ENCODE measurements around the gene KLRC4.
"Not testable (repeated sequence)": the region's sequence is repeated elsewhere in the genome, so short reads cannot be mapped to it uniquely, and the experiment has no call there.

KLRC4 gene, protein sequence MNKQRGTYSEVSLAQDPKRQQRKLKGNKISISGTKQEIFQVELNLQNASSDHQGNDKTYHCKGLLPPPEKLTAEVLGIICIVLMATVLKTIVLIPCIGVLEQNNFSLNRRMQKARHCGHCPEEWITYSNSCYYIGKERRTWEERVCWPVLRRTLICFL
- 0 to 0.77 (median 0) reads per million in 3 donors for total RNA-seq

DNA sequence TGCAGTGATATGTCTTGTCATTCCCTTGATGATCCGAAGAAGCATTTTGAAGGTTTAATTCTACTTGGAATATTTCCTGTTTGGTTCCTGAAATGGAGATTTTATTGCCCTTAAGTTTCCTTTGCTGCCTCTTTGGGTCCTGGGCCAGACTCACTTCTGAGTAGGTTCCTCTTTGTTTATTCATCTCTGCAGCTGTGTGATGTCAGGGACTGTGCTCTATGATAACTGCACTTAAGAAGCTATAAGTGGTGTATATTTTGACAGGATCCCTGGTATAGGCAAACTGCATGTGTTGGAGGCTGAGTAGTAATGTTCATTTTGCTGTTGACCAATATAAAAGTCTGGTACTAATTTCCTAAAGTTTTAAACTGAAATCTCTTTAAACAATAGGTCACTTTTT is at the start of gene KLRC4:
Gene KLRC4, minus strand, starts transcription at position 366 of the 400 bp plus-strand sequence. Its CDS starts 182 bp downstream, at position 184.
- no peaks in the 10 kb centered on the region for H3K4me1 ChIP-seq (ENCODE audit: control insufficient read depth, insufficient read depth, low read length, poor library complexity, severe bottlenecking)
- H3K27me3 ChIP-seq (replicated peaks; ENCODE audit: control insufficient read depth, insufficient read depth, low read length, poor library complexity, severe bottlenecking), result no peaks in the 10 kb centered on the region
- no peak within 1 kb of the TSS for H3K4me3 ChIP-seq (ENCODE audit: insufficient read depth, low read depth, low read length, poor library complexity, severe bottlenecking)
- H3K36me3 ChIP-seq (ENCODE audit: control insufficient read depth, insufficient read depth, low read length), result no peaks in the 10 kb centered on the region
- no peaks in the 10 kb centered on the region for H3K9me3 ChIP-seq (ENCODE audit: control insufficient read depth, low read length)
- H3K27ac ChIP-seq (ENCODE audit: insufficient read depth, low read length, poor library complexity, severe bottlenecking), result no peak within 1 kb of the TSS
- no peak for DNase-seq

DNA sequence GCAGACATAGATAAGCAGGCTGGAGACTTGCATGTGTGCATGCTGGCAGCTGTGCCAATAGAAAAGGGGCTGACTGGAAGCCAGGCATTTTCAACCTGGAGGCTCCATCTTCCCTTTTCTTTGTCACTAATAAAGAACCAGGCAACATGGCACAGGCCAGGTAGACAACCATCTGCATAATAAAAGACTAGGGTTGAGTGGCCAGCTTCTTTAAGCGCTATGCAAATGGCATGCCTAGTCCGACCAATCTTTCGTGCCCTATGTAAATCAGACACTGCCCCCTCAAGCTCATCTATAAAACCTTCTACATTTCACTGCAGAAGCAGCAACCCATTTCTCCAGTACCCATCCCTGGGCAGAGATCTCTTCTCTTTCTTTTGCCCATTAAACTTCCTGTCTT is 48.2 kb upstream of the KLRC4 start:
- H3K27ac ChIP-seq (ENCODE audit: insufficient read depth, low read length, poor library complexity, severe bottlenecking), result no peak overlapping the region
- H3K36me3 ChIP-seq (ENCODE audit: control insufficient read depth, insufficient read depth, low read length), result no peaks in the 10 kb centered on the region
- DNase-seq, result no peak
- H3K4me3 ChIP-seq (ENCODE audit: insufficient read depth, low read depth, low read length, poor library complexity, severe bottlenecking), result no peak overlapping the region
- no peaks in the 10 kb centered on the region for H3K27me3 ChIP-seq (replicated peaks; ENCODE audit: control insufficient read depth, insufficient read depth, low read length, poor library complexity, severe bottlenecking)
- no peaks in the 10 kb centered on the region for H3K9me3 ChIP-seq (ENCODE audit: control insufficient read depth, low read length)
- no peaks in the 10 kb centered on the region for H3K4me1 ChIP-seq (ENCODE audit: control insufficient read depth, insufficient read depth, low read length, poor library complexity, severe bottlenecking)

DNA sequence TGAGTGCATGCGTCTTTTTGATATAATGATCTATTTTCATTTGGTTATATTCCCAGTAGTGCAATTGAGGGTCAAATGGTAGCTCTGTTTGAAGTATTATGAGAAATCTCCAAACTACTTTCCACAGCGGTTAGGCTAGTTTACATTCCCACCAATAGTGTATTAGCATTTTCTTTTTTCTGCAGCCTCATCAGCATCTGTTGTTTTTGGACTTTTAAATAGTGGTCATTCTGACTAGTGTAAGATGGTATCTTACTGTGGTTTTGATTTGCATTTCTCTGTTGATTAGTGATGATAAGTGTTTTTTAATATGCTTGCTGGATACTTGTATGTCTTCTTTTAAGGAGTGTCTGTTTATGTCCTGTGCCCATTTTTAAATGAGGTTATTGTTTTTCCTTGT is 47.3 kb upstream of the KLRC4 start:
- H3K4me1 ChIP-seq (ENCODE audit: control insufficient read depth, insufficient read depth, low read length, poor library complexity, severe bottlenecking), result no peaks in the 10 kb centered on the region
- no peak for DNase-seq
- no peaks in the 10 kb centered on the region for H3K9me3 ChIP-seq (ENCODE audit: control insufficient read depth, low read length)
- H3K4me3 ChIP-seq (ENCODE audit: insufficient read depth, low read depth, low read length, poor library complexity, severe bottlenecking), result no peak overlapping the region
- no peaks in the 10 kb centered on the region for H3K36me3 ChIP-seq (ENCODE audit: control insufficient read depth, insufficient read depth, low read length)
- no peak overlapping the region for H3K27ac ChIP-seq (ENCODE audit: insufficient read depth, low read length, poor library complexity, severe bottlenecking)
- H3K27me3 ChIP-seq (replicated peaks; ENCODE audit: control insufficient read depth, insufficient read depth, low read length, poor library complexity, severe bottlenecking), result no peaks in the 10 kb centered on the region

DNA sequence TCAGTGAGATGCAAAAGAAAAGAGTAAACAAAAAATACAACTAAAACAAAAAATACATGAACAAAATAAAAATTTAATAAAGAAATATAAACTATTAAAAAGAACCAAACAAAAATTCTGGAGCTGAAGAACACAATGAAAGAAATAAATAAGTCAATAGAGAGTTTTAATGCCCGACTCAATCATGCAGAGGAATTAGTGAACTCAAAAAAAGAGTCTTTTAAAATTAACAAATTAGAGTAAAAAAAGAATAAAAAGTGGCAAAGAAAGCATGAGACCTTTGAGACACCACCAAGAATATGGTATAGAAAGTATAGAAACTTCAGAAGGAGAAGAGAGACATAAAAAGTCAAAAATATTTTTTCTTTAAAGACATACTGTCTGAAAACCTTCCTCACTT is 46.2 kb upstream of the KLRC4 start:
- H3K36me3 ChIP-seq (ENCODE audit: control insufficient read depth, insufficient read depth, low read length), result no peaks in the 10 kb centered on the region
- H3K27me3 ChIP-seq (replicated peaks; ENCODE audit: control insufficient read depth, insufficient read depth, low read length, poor library complexity, severe bottlenecking), result no peaks in the 10 kb centered on the region
- no peaks in the 10 kb centered on the region for H3K4me1 ChIP-seq (ENCODE audit: control insufficient read depth, insufficient read depth, low read length, poor library complexity, severe bottlenecking)
- no peaks in the 10 kb centered on the region for H3K9me3 ChIP-seq (ENCODE audit: control insufficient read depth, low read length)
- no peak overlapping the region for H3K4me3 ChIP-seq (ENCODE audit: insufficient read depth, low read depth, low read length, poor library complexity, severe bottlenecking)
- DNase-seq, result no peak
- H3K27ac ChIP-seq (ENCODE audit: insufficient read depth, low read length, poor library complexity, severe bottlenecking), result no peak overlapping the region

DNA sequence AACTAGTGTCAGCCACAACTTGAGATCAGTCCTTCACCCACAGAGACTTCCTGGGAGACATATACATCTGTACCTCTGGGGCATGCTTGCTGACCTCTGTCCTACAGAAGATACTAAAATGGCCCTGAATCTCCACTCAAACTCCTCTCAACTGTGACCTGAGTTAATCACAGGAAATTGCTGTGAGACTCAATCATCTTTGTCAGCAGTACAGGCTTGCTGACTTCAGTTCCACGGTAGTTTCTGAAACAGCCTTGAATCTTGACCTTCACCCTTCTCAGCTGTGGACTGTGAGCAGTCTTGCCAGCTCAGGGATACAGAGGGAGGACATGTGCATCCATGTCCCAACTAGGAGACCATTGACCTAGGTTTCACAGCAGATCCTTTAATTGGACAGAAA is 45.0 kb upstream of the KLRC4 start:
- no peaks in the 10 kb centered on the region for H3K4me1 ChIP-seq (ENCODE audit: control insufficient read depth, insufficient read depth, low read length, poor library complexity, severe bottlenecking)
- no peaks in the 10 kb centered on the region for H3K9me3 ChIP-seq (ENCODE audit: control insufficient read depth, low read length)
- DNase-seq, result no peak
- no peak overlapping the region for H3K27ac ChIP-seq (ENCODE audit: insufficient read depth, low read length, poor library complexity, severe bottlenecking)
- H3K4me3 ChIP-seq (ENCODE audit: insufficient read depth, low read depth, low read length, poor library complexity, severe bottlenecking), result no peak overlapping the region
- H3K36me3 ChIP-seq (ENCODE audit: control insufficient read depth, insufficient read depth, low read length), result no peaks in the 10 kb centered on the region
- no peaks in the 10 kb centered on the region for H3K27me3 ChIP-seq (replicated peaks; ENCODE audit: control insufficient read depth, insufficient read depth, low read length, poor library complexity, severe bottlenecking)

DNA sequence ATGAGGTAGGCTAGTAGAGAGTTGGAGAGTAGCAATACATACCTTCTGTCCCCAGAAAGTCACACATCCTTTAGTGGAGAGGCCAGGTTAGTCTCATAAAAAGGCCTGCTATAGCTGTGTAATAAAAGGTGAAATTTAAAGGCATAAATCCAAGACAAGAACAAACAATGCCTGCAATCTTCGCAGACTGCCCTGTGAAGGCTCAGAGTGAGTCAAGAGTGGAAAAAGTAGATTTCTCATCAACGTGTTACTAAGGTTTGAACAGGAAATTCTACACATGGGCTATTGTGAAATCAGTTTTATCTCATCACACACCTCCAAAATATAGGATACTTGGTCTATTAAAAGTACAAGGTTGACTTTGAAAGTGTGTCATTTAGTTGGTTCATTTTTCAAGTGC is 43.6 kb upstream of the KLRC4 start, which contains the start of gene KLRC1:
Gene KLRC1, minus strand, starts transcription at position 222 of the 400 bp plus-strand sequence. CDS start 2,221 bp downstream, outside the sequence.
- Histone ChIP-seq H3K4me1 (ENCODE audit: control insufficient read depth, insufficient read depth, low read length, poor library complexity, severe bottlenecking) (no peaks in the 10 kb centered on the region), H3K27ac (ENCODE audit: insufficient read depth, low read length, poor library complexity, severe bottlenecking) (no peak within 1 kb of the TSS), H3K36me3 (ENCODE audit: control insufficient read depth, insufficient read depth, low read length) (no peaks in the 10 kb centered on the region), H3K27me3 (replicated peaks; ENCODE audit: control insufficient read depth, insufficient read depth, low read length, poor library complexity, severe bottlenecking) (no peaks in the 10 kb centered on the region), H3K9me3 (ENCODE audit: control insufficient read depth, low read length) (no peaks in the 10 kb centered on the region), H3K4me3 (ENCODE audit: insufficient read depth, low read depth, low read length, poor library complexity, severe bottlenecking) (no peak within 1 kb of the TSS)
- no peak for DNase-seq

DNA sequence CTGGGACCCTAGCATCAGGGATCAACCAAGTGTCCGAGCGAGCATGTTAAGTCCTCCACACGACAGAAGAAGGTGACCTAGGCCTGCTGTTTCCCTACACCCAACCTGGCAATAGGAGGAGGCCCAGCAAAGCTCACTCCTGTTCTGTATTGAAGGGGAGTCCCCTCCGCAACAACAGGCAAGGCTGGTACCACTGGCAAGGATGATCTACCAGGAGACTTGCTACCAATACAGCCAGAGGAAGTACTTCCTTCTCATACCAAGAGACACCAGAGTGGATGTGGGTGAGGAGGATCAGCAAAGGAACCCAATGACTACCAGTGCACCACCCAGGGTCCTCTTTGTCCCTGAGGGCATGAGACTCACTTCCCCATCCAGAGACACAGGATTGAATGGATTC is 38.7 kb upstream of the KLRC4 start:
- Histone ChIP-seq H3K4me3 (ENCODE audit: insufficient read depth, low read depth, low read length, poor library complexity, severe bottlenecking) (no peak overlapping the region), H3K4me1 (ENCODE audit: control insufficient read depth, insufficient read depth, low read length, poor library complexity, severe bottlenecking) (no peaks in the 10 kb centered on the region), H3K9me3 (ENCODE audit: control insufficient read depth, low read length) (no peaks in the 10 kb centered on the region), H3K27me3 (replicated peaks; ENCODE audit: control insufficient read depth, insufficient read depth, low read length, poor library complexity, severe bottlenecking) (no peaks in the 10 kb centered on the region), H3K36me3 (ENCODE audit: control insufficient read depth, insufficient read depth, low read length) (no peaks in the 10 kb centered on the region), H3K27ac (ENCODE audit: insufficient read depth, low read length, poor library complexity, severe bottlenecking) (no peak overlapping the region)
- no peak for DNase-seq

DNA sequence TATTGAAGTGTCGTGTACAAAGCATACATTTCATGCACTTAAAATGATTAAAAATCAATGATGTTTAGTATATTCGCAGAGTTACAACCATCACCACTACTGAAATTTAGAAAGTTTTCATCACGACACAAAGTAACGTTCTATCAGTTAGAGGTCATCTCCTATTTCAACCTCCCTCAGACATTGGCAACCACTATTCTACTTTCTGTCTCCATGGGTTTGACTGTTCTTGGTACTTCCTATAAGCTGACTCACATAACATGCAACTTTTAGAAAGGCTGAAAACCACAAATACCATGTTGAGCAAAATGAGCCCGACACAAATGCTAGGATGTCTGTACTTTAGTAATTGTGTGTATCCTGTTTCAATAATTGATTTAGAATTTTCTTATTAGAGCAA is 36.5 kb upstream of the KLRC4 start:
- H3K4me3 ChIP-seq (ENCODE audit: insufficient read depth, low read depth, low read length, poor library complexity, severe bottlenecking); DNase-seq; H3K27me3 ChIP-seq (replicated peaks; ENCODE audit: control insufficient read depth, insufficient read depth, low read length, poor library complexity, severe bottlenecking); H3K27ac ChIP-seq (ENCODE audit: insufficient read depth, low read length, poor library complexity, severe bottlenecking); H3K36me3 ChIP-seq (ENCODE audit: control insufficient read depth, insufficient read depth, low read length); H3K4me1 ChIP-seq (ENCODE audit: control insufficient read depth, insufficient read depth, low read length, poor library complexity, severe bottlenecking); H3K9me3 ChIP-seq (ENCODE audit: control insufficient read depth, low read length): not testable (repeated sequence)

DNA sequence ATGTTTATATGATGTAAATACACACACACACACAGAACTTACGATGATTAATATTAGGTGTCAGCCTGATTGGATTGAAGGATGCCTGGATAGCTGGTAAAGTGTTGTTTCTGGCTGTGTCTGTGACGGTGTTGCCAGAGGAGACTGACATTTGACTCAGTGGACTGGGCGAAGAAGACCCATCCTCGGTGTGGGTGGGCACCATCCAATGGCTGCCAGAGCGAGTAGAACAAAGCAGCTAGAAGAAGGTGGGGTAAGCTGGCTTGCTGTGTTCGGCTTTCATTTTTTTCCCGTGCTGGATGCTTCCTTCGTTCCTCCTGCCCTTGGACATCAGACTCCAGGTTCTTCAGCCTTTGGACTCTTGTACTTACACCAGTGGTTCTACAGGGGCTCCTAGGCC is 31.6 kb upstream of the KLRC4 start:
- not testable (repeated sequence) for H3K27me3 ChIP-seq (replicated peaks; ENCODE audit: control insufficient read depth, insufficient read depth, low read length, poor library complexity, severe bottlenecking); H3K4me3 ChIP-seq (ENCODE audit: insufficient read depth, low read depth, low read length, poor library complexity, severe bottlenecking); H3K27ac ChIP-seq (ENCODE audit: insufficient read depth, low read length, poor library complexity, severe bottlenecking); H3K36me3 ChIP-seq (ENCODE audit: control insufficient read depth, insufficient read depth, low read length); H3K4me1 ChIP-seq (ENCODE audit: control insufficient read depth, insufficient read depth, low read length, poor library complexity, severe bottlenecking); H3K9me3 ChIP-seq (ENCODE audit: control insufficient read depth, low read length); DNase-seq

DNA sequence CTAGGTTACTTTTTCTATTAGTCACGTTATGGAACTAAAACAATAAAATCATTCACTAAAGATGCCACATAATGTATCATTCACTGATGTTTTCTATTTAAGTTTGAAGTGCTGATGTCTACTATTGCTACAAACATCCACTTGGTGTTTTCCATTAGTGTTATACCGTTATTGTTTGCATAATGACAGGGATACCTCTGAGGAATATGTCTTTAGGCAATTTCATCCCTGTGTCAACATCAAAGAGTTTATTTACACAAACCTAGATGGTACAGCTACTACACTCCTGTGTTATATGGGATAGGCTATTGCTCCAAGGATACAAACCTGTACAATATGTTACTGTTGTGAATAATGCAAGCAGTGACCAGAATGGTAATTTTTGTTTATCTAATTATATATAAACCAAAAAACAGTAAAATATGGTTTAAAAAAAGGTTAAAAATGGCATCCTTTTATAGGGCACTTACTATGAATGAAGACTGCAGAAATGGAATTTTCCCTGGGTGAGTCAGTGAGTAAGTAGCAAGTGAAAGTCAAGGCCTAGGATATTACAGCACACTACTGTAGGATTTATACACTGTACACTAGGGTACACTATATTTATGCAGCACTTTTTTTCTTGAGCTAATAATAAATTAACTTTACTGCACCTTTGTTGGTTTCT is 30.2 kb upstream of the KLRC4 start:
- H3K9me3 ChIP-seq (ENCODE audit: control insufficient read depth, low read length), result not testable (repeated sequence)

More for the DNA sequence above, 30.2 kb upstream of the KLRC4 start:
- not testable (repeated sequence) for H3K4me3 ChIP-seq (ENCODE audit: insufficient read depth, low read depth, low read length, poor library complexity, severe bottlenecking); H3K4me1 ChIP-seq (ENCODE audit: control insufficient read depth, insufficient read depth, low read length, poor library complexity, severe bottlenecking); DNase-seq; H3K27ac ChIP-seq (ENCODE audit: insufficient read depth, low read length, poor library complexity, severe bottlenecking); H3K27me3 ChIP-seq (replicated peaks; ENCODE audit: control insufficient read depth, insufficient read depth, low read length, poor library complexity, severe bottlenecking); H3K36me3 ChIP-seq (ENCODE audit: control insufficient read depth, insufficient read depth, low read length)

All from effector memory CD4-positive, alpha-beta T cell (primary cell).